SU-DHL-6 (cell line): Measurements from ENCODE around the gene PDE3A.

Experiments
- EZH2phosphoT487 ChIP-seq: fragments of 200-600 bp; sonication (generic), shearing (Covaris generic); conservative IDR thresholded peaks from 2 replicates; pipeline ENCODE4 v1.6.1; 2018; ENCODE audit warnings: mild to moderate bottlenecking, antibody characterized with exemption, low read length, moderate library complexity, mixed read lengths
- TF ChIP-seq, protein P1 (sequence below): fragments of 200-600 bp; sonication (generic); IDR thresholded peaks from one replicate; pipeline ENCODE4 v1.5.1; 2017; ENCODE audit warnings: antibody characterized with exemption, mild to moderate bottlenecking, low read length, moderate library complexity; ENCODE audit not compliant: insufficient read depth, poor library complexity, severe bottlenecking

DNA sequence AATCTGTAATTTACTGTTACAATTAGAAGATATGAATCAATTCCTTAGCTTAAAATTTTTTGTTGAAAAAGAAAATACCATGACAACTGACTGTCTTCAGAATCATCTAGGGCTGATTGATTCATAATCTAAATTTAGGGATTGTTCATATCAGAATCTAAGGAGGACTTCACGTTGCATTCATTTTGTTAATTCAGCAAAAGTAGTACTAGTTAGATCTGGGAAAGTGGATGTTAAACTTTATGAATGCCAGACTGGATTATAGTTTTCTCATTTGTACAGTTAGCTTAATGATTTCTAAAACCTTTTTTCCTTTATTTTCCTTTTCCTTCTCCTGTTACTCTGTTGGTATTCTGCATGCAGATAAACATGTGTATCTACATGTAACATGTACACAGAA, 135.5 kb downstream of the PDE3A start:
- TF ChIP-seq, protein P1, sequence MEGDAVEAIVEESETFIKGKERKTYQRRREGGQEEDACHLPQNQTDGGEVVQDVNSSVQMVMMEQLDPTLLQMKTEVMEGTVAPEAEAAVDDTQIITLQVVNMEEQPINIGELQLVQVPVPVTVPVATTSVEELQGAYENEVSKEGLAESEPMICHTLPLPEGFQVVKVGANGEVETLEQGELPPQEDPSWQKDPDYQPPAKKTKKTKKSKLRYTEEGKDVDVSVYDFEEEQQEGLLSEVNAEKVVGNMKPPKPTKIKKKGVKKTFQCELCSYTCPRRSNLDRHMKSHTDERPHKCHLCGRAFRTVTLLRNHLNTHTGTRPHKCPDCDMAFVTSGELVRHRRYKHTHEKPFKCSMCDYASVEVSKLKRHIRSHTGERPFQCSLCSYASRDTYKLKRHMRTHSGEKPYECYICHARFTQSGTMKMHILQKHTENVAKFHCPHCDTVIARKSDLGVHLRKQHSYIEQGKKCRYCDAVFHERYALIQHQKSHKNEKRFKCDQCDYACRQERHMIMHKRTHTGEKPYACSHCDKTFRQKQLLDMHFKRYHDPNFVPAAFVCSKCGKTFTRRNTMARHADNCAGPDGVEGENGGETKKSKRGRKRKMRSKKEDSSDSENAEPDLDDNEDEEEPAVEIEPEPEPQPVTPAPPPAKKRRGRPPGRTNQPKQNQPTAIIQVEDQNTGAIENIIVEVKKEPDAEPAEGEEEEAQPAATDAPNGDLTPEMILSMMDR = no peak
- no peak for TF ChIP-seq EZH2phosphoT487
